T-helper 2 cell treated with Interferon-gamma antibody and Interleukin-4, amounts not matched to agents 100 ng/mL and 5 ng/mL, for 36 hours (primary cell): ENCODE results near the gene NTM. TPM values are rescaled to one million over a fixed set of nuclear protein-coding genes. Genes with fewer than 3 reads are reported as not detected.
"Not testable (repeated sequence)": the region's sequence is repeated elsewhere in the genome, so short reads cannot be mapped to it uniquely, and the experiment has no call there.

Experiments
- intact Hi-C: fragments of 100-400 bp; cut with micrococcal nuclease; formaldehyde crosslinking; loops from one replicate; pipeline ENCODE4 v1.15.1; 2023
- total RNA-seq: library from RNA; stranded (reverse); gene quantifications from 2 replicates; pipeline ENCODE4 v1.2.3, GENCODE V29; 2022

Gene NTM
- total RNA-seq, 1 donor from 2014 or later, result not detected

DNA sequence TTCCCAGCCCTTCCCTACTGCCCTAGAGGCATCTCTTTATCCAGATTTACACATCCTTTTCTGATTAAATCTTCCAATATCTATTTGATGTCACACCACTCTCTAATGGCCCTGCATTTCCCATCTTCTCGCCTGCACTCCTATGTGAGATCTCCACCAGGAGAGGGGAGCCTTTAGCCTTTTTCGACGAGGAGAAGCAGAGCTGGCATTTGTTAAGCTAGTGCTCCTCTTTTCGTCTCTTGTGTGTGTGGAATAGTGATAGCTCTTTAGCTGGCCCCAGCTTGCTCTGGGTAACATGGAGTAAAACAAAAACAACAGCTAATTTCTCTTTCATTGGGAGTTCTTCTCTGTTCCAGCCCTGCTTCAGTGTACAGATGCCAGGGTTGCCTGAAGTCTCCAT lies 536.5 kb downstream of the NTM start:
- intact Hi-C loops, result no loop called here

DNA sequence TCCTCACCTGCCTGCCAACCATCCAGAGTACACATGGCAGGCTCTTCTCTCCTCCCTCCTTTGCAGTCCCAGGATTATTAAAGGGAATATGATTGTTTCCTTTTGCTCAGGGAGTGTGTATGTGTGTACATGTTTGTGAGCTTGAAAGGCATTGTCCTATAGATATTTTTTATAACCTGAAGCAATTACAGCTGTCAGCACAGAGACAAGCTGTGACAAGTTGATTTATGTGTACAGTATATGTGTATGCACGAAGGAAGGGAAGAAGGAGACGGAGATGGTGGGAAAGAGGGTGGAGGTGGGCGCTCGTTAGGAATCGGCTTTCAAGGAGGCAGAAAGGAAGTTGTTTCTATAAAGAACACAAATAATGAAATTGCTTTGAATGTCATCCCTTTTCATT lies 537.0 kb downstream of the NTM start:
- intact Hi-C loops, result no loop called here

- intact Hi-C loops, result no loop called here
Measured at GRCh38 chr11:131908316-131908715, 537.9 kb downstream of the NTM start.

- intact Hi-C loops, result no loop called here
Measured at GRCh38 chr11:131909426-131910177, 539.2 kb downstream of the NTM start.

DNA sequence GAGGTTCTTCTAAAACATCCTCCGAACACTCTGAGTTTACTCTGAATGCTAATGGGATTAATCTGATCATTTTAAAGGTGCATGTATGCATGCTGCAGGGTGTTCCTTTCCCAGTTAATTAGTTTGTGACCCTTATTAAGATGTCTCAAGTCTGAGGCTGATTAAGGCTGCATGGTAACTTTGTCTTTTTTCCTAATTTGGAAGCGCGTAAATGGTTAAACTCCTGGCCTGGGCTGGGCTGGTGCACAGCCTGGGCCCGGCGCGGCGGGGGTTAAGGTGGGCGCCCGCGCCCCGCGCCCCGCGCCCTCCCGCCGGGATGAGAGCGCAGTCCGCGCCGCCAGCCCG lies 539.7 kb downstream of the NTM start:
- intact Hi-C loops, result no loop called here

DNA sequence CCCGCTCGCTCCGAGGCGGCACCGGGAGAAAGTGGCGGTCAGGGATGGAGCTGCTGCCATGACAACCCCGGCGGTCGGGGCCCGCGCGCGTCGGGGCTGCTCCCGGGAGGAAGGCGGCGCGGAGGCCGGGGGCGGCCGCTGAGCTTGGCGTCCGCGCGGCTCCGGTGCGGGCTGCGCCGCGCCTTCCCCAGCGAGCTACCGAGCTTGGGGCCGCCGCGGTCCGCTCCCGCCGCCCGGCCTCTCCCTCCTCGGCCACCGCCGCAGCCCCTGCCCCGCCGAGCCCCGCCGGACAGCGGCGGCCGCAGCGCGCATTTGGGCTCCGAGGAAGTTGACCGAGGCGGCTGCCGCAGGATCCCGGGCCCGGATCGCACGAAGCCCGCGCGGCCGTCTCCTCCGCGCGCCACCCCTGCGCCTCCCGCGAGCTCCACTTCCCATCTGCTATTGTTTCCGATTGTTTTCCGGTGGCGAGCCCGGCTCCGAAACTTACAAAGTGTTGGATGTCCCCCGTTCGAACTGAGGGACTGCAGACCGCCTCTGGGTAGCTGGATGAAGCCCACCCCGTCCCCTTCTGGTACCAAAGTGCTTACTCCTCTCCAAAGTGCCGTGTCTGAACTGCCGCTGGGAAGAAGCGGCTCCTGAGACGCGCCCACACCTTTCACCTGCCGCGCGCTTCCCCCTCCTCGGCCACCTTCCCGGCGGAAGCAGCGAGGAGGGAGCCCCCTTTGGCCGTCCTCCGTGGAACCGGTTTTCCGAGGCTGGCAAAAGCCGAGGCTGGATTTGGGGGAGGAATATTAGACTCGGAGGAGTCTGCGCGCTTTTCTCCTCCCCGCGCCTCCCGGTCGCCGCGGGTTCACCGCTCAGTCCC lies 540.3 kb downstream of the NTM start:
- intact Hi-C loops, result no loop called here

DNA sequence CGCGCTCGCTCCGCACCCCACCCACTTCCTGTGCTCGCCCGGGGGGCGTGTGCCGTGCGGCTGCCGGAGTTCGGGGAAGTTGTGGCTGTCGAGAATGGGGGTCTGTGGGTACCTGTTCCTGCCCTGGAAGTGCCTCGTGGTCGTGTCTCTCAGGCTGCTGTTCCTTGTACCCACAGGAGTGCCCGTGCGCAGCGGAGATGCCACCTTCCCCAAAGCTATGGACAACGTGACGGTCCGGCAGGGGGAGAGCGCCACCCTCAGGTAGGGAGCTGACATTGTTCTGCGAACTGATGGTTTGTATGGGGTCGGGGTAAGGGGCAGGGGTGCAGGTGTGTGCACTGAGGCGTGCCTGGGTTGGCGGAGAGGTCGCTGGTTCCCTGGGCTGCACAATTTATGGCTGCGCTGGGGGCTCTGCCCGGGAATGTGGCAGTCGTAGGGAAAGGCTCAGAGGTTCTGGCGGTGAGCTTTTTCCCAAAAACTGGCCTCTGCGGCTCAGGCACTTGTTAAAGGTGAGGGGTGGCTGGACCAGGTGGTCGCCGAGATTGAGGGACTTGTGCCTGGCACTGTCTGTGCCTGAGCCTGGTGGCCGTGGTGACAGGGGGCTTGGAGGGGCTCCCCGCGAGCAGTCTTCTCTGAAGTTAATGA lies 541.1 kb downstream of the NTM start:
- intact Hi-C loops, result not testable (repeated sequence)

- intact Hi-C loops, result no loop called here
Measured at GRCh38 chr11:131912134-131912533, 541.7 kb downstream of the NTM start.

DNA sequence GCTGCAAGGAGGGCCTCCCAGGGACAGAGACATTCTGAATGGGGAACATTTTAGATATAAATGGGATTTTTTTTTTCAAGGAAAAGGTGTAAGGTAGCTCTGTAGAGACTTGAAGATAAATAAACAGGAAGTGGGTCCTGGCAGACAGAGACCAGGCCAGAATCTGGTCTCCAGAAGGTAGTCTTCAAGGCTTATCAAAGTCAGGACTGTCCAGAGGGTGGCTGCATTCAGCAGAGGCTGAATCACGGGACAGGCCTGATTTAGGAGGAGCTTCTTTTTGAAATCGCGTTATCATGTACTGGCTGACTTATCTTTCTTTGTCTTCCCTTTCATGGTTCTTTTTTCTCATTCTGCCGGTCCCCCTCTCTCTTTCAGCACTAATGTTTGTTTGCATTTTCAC lies 542.9 kb downstream of the NTM start:
- intact Hi-C loops, result no loop called here

DNA sequence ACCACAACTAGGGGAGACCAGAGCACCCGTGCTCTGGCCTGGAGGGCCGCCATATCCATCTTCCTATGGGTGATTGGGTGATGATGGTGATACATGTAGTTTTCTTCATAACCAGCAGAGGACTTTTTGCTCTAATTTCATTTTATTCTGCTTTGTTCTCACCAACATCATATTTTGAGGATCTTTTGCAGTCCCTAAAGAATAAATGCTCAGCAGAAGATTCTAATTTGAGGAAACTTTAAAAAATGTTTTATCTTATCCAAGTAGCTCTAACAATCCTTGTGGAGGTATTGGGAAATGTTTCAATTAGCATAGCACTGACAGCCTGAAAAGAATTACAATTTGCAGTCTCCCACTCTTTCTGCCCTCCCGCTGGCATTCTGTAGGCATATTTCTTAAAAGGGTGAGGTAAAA lies 544.0 kb downstream of the NTM start:
- intact Hi-C loops, result no loop called here

DNA sequence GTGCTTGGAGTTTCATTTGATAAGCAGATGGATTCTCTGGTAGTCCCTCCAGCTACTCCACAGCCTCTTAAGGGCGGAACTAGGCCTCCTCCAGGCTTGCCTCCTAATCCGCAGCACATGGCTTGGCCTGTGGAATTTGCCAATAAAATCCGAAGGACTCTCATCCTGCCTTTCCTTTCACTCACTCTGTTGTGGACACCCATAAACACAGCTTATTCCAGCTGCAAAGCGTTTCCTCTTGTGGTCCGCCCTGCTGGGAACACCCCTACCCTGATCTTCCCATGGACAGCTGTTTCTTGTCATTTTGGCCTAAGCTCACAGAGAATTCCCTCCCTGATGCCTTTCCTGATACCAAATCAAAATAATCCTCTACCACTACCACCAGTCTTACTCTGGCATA lies 546.2 kb downstream of the NTM start:
- intact Hi-C loops, result no loop called here

DNA sequence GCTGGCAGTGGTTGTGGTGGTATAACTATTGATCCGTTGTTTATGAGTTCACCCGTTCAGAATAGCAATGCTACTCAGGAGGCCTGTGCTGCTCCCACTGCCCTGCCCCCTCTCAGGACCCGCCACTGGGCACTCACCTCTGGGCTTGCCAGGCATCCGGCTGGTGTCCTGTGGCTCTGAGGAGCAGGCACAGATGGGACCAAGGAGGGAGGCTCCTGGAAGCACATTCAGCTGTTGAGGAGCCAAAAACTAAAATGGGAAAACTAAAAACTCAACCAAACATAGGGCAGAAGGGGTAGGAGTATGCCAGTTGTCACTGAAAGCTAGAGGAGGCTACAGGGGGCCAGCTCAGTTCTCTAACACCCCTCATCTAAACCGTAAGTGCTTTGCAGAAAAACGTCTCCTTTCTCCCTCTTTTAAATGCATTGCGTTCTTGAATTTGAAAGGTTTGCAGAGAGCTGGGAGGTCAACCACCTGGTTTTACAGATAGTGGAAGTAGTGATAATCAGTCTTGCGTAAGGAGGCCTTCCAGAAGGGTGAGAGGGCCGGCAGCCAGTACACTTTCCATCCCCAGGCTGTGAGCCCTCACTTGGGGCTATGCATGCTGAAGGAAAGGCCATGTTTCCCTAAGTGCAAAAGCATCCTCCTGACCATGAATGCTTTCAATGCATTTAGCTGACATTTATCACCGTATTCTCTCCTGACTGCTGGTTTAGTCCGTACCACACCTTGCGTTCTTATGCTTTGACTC lies 547.4 kb downstream of the NTM start:
- intact Hi-C loops, result loop anchor here (1.0 kb wide), 1 partner anchor 12 kb away; no protein-coding TSS in a partner anchor

GRCh38 chr11:131918663-131919062 lies 548.2 kb downstream of the NTM start:
- intact Hi-C loops, result loop anchor here (1.0 kb wide), 1 partner anchor 12 kb away; no protein-coding TSS in a partner anchor

- intact Hi-C loops, result no loop called here
Measured at GRCh38 chr11:131922220-131922619, 551.8 kb downstream of the NTM start.

DNA sequence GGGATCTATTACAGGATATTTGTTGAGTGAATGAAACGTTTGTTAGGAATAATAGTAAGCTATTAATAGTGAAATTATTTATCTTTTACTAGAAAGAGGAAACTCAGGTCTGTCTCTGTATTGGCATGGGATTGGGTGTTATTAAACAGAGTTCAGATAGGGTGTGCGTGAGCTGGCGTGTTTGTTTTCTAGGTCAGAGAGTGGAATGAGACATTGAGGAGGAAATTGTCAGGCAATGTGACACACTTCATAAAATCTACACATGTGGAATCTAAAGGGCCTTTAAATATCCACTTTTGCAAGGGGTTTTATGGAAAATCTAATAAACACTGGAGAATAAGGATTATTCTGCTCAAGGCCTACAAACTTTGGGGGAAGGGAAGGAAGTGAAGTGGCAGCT lies 552.9 kb downstream of the NTM start:
- intact Hi-C loops, result no loop called here

DNA sequence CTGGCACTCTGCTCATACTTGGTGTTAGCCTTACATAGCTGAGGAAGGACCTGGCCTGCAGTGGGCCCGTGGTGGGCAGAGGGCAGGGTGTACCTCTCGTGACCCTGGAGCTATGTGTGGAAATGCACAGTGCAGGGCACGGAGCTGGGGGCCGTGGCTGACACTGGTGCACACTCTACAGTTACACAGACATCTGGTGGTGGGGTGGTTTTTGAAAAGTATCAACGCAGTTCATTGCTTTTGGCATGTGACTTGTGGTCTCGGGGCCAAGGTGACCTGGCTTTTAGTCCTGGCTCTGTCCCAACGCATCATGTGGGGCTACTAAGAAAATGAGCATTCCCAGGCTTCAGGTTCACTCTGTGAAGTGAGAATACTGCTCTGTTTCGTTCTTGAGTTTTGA lies 553.6 kb downstream of the NTM start:
- intact Hi-C loops, result no loop called here

GRCh38 chr11:131924457-131925201 lies 554.2 kb downstream of the NTM start:
- intact Hi-C loops, result no loop called here

DNA sequence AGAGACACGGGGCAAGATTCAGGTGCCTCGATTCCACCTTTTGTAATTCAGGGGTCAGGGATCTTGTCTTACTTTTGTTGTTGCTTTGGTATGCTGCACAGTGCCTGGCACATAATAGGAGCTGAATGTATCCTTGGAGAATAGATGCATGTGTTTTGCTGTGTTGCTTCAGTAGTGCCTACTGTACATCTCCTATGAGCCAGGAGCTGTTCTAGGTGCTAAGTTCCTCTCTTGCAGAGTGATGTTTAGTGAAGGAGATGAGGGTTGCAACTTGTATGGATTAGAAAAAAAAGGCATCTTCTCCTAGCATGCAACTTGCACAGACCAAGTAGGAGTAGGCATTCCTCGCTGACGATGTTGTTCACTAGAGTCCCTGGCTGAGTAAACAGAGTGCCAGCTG lies 555.4 kb downstream of the NTM start:
- intact Hi-C loops, result no loop called here

DNA sequence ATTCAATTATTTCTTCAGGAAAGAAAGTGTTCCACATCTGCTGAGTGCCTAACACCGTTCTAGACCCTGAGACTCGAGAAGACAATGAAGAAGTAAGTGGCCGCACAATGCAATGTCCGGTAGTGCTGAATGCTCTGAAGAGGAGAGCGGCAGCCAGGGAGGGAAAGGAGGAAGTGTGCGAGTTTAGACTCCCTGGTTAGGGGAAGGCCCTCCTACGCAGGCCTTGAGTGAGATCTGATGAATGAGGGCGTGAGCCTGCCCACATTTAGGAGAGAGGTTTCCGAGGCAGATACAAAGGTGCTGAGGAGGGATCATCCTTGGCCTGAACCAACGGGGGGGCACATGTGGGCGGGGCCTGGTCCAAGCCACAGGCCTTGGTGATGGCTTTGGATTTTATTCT lies 558.6 kb downstream of the NTM start:
- intact Hi-C loops, result no loop called here

GRCh38 chr11:131932584-131933325 lies 562.3 kb downstream of the NTM start:
- intact Hi-C loops, result no loop called here
